Lung (tissue), 12 donors: ENCODE results near the gene KHK. TPM values are rescaled to one million over a fixed set of nuclear protein-coding genes. Genes with fewer than 3 reads are reported as not detected.
A peak's percentile ranks its signal among the peaks of the same experiment; 100 is the strongest.

Source experiments
- ATAC-seq: fragments of 200-7000 bp; cut with Tn5 transposase; one replicate; pipeline ENCODE4 v1.9.1; 2020; ENCODE audit warnings: moderate number of reproducible peaks; ENCODE audit not compliant: insufficient read depth, low FRiP score
- DNase-seq, 3 donors: peaks; one replicate each; pipeline ENCODE4 v3.0.0-alpha.2; 2013 to 2017
- H3K27ac ChIP-seq, 2 donors: one replicate each; pipeline ENCODE4 v1.5.1; 2013; ENCODE audit warnings: mild to moderate bottlenecking in 2 of 2, moderate library complexity in 2 of 2, control low read depth in 1 of 2, inconsistent platforms in 1 of 2, low read depth in 1 of 2, low read length in 1 of 2
- H3K27me3 ChIP-seq, 3 donors: one replicate each; pipeline ENCODE4 v1.5.1; 2013; ENCODE audit warnings: low read length in 2 of 3; ENCODE audit not compliant: control insufficient read depth in 3 of 3, insufficient read depth in 3 of 3
- H3K36me3 ChIP-seq, 4 donors: one replicate each; pipeline ENCODE4 v1.5.1; 2013; ENCODE audit warnings: low read length in 4 of 4, mild to moderate bottlenecking in 1 of 4, moderate library complexity in 1 of 4; ENCODE audit not compliant: control insufficient read depth in 4 of 4, insufficient read depth in 4 of 4
- H3K4me1 ChIP-seq, 5 donors: one replicate each; pipeline ENCODE4 v1.5.1; 2013; ENCODE audit warnings: low read length in 5 of 5, mild to moderate bottlenecking in 2 of 5, moderate library complexity in 1 of 5; ENCODE audit not compliant: control insufficient read depth in 5 of 5, insufficient read depth in 5 of 5
- H3K4me3 ChIP-seq: one replicate; pipeline ENCODE4 v1.5.1; 2013; ENCODE audit warnings: mild to moderate bottlenecking, control low read depth, moderate library complexity
- H3K9ac ChIP-seq, 2 donors: one replicate each; pipeline ENCODE4 v1.5.1; 2013; ENCODE audit warnings: low read length in 2 of 2, control low read depth in 1 of 2; ENCODE audit not compliant: insufficient read depth in 1 of 2
- H3K9me3 ChIP-seq, 4 donors: one replicate each; pipeline ENCODE4 v1.5.1; 2013; ENCODE audit warnings: low read length in 3 of 4, mild to moderate bottlenecking in 1 of 4, moderate library complexity in 1 of 4; ENCODE audit not compliant: control insufficient read depth in 4 of 4, insufficient read depth in 3 of 4
- CTCF ChIP-seq: IDR thresholded peaks from 2 replicates; pipeline ENCODE4 v1.5.1; 2012; ENCODE audit warnings: mild to moderate bottlenecking; ENCODE audit errors: control extremely low read depth, extremely low read depth
- WGBS, 2 donors: extraction: QIAGEN DNeasy Blood & Tissue Kit; methylation state at CpG; one replicate each; pipeline ENCODE4 v1.1.7; 2013; 5-methylcytosine and 5-hydroxymethylcytosine counted together
- polyA plus RNA-seq, 2 donors: library from polyadenylated mRNA; stranded (reverse); fragments of 200-250 nt; gene quantifications; one replicate each; pipeline ENCODE4 v1.2.1, GENCODE V29; 2013
- total RNA-seq, 2 donors: library from RNA; depleted of rRNA in 1 of 2; stranded (reverse); fragments of >200 nt in 1 of 2; gene quantifications; one replicate each; pipeline ENCODE4 v1.2.1, GENCODE V29; 2014 to 2021
- donor health status: control.
- donor health status: control.
- donor health status: Bipolar disorder and iron deficiency.
- donor health status: healthy.
- donor health status: DM: yes; HTN: yes; CAD: no.

KHK gene
- total and polyA plus RNA-seq, 4 donors = 1.6 to 7.6 (median 3.7) TPM

GRCh38 chr2:27121906-27122305, 35.3 kb downstream of the KHK start:
- no peak overlapping the region for H3K27ac ChIP-seq
- ATAC-seq = no peak
- no peak overlapping the region for H3K4me3 ChIP-seq
- peaks cover 0 to 2% (median 0%) of the 10 kb centered on the region in 4 donors for H3K9me3 ChIP-seq
- no peak for DNase-seq
- no peak for TF ChIP-seq CTCF
- H3K27me3 ChIP-seq = peaks cover 0 to 37% (median 34%) of the 10 kb centered on the region in 3 donors
- no peak overlapping the region for H3K9ac ChIP-seq
- peaks cover 0 to 16% (median 4%) of the 10 kb centered on the region in 5 donors for H3K4me1 ChIP-seq
- no peaks in the 10 kb centered on the region for H3K36me3 ChIP-seq
- WGBS, 2 donors = 57 to 75% methylated on average over 2 of the region's 2 CpGs

GRCh38 chr2:27122791-27123190, 36.2 kb downstream of the KHK start:
- Histone ChIP-seq H3K4me1 (peaks cover 0 to 16% (median 4%) of the 10 kb centered on the region in 5 donors), H3K4me3 (no peak overlapping the region), H3K36me3 (no peaks in the 10 kb centered on the region), H3K27me3 (peaks cover 0 to 30% (median 26%) of the 10 kb centered on the region in 3 donors), H3K9me3 (peaks cover 0 to 2% (median 0%) of the 10 kb centered on the region in 4 donors), H3K9ac (no peak overlapping the region), H3K27ac (no peak overlapping the region)
- no peak for ATAC-seq
- TF ChIP-seq CTCF = no peak
- no peak for DNase-seq
- 91 to 92% methylated on average over 7 of the region's 7 CpGs for WGBS, 2 donors

GRCh38 chr2:27123302-27124150, 37.0 kb downstream of the KHK start, which contains the start of gene ABHD1:
TSS of gene ABHD1 (plus strand) at chr2:27123815. CDS start at chr2:27123949, 134 bp downstream.
- Histone ChIP-seq H3K4me1 (peaks cover 0 to 13% (median 4%) of the 10 kb centered on the region in 5 donors), H3K9me3 (peaks cover 0 to 2% (median 0%) of the 10 kb centered on the region in 4 donors), H3K27me3 (peaks cover 0 to 22% (median 19%) of the 10 kb centered on the region in 3 donors), H3K27ac (peak within 1 kb of the TSS; percentile 41 to 71), H3K4me3 (peak within 1 kb of the TSS; percentile 52), H3K9ac (no peak within 1 kb of the TSS), H3K36me3 (no peaks in the 10 kb centered on the region)
- TF ChIP-seq CTCF = no peak
- WGBS, 2 donors = 6 to 9% methylated on average over 31 to 47 of the region's 47 CpGs
- ATAC-seq (peak; percentile 77), DNase-seq (peak; percentile 7 to 50 (median 27))
